ENCODE measurements around the gene LRP3.

DNA sequence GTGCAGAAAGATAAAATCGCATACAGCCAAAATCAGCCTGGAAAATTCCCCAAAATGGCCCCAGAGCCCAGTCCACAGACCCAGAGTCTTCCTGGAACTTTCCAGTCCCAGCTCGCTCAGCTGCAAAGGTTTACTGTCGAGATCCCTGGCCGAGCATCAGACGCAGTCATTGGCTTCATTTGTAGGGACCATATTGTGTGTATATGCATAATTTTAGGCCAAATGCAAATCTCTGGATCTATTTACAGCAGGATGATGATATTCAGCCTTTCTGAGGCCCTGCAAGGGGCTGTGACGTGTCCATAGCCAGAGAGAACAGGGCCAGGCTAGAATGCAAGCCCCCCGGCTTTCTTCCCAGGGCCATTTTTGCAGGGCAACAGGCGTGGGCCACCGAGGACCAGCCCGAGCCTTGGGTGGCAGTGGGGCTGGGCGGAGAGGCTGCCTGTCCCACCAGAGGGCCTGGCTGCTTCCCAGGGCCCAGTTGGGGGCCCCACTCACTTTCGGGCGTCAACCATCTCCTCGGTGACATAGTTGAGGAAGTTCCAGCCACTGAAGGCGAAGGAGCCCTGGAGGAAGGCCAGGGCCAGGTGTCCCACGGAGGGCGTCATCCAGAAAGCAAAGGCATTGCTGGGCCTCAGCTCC, 17.8 kb downstream of the LRP3 start:
- TF ChIP-seq CTBP1 (IDR thresholded peaks at IDR 0.05; ENCODE audit: borderline replicate concordance): no peak
- TF ChIP-seq ELF4 (IDR thresholded peaks at IDR 0.05): no peak
- TF ChIP-seq TARDBP (IDR thresholded peaks at IDR 0.05): no peak
- no peak for TF ChIP-seq FOXK2 (IDR thresholded peaks at IDR 0.05)
- no peak for TF ChIP-seq NFRKB (IDR thresholded peaks at IDR 0.05)
- TF ChIP-seq, protein P1, sequence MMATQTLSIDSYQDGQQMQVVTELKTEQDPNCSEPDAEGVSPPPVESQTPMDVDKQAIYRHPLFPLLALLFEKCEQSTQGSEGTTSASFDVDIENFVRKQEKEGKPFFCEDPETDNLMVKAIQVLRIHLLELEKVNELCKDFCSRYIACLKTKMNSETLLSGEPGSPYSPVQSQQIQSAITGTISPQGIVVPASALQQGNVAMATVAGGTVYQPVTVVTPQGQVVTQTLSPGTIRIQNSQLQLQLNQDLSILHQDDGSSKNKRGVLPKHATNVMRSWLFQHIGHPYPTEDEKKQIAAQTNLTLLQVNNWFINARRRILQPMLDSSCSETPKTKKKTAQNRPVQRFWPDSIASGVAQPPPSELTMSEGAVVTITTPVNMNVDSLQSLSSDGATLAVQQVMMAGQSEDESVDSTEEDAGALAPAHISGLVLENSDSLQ (IDR thresholded peaks at IDR 0.05): no peak
- no peak for TF ChIP-seq FOXM1 (IDR thresholded peaks at IDR 0.05; ENCODE audit: borderline replicate concordance)
- no peak for TF ChIP-seq LEF1 (IDR thresholded peaks at IDR 0.05; ENCODE audit: borderline replicate concordance)
- TF ChIP-seq BHLHE40 (IDR thresholded peaks at IDR 0.05; ENCODE audit: borderline replicate concordance): no peak

Measured in HEK293T (cell line).